Measurements from ENCODE around the gene CNOT8.
A peak's percentile ranks its signal among the peaks of the same experiment; 100 is the strongest.
"Not testable (repeated sequence)": the region's sequence is repeated elsewhere in the genome, so short reads cannot be mapped to it uniquely, and the experiment has no call there.

Gene CNOT8

DNA sequence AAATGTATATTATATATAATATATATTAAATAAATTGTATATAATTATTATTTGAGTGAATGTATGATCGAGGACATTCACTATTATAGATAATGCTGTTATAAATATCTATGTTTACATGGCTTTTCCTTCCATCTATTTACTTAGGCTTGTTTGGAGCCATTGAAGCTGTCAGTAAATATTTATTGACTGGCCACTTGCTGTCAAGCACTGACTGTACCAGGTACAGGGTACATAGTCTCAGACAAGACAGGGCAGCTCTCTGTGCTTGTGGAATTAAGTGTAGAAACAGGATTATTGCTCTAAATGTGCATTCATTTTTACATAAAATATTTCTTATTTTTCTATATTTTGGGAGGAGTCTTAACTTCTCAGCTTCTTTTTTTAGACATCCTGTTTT, 24.4 kb upstream of the CNOT8 start:
- DNase-seq (ENCODE audit: low read depth in 1 of 2, low spot score in 1 of 2), result no peak

GRCh38 chr5:154835701-154836052, 22.8 kb upstream of the CNOT8 start:
- DNase-seq (ENCODE audit: low read depth in 1 of 2, low spot score in 1 of 2), result not testable (repeated sequence)

DNA sequence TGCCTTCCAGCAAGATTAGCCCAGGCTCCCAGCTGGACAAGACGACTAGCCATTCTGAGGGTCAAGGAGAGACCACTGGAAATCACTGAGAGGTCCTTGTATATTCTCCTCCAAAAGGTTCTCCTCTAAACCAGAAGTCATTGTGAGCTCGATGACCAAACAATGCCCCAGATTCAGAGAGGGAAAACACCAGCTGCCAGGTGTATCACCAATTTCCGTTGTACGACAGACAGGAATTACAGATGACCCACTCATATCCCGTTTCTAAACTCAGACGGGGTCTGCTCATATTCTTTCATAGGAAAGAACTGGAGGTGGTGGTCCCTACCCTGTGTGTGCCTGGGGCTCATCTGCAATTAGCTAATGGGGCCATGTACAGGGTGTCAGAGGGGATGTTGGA, 22.2 kb upstream of the CNOT8 start:
- DNase-seq (ENCODE audit: low read depth in 1 of 2, low spot score in 1 of 2), result no peak

GRCh38 chr5:154837009-154837901, 21.2 kb upstream of the CNOT8 start:
- no peak for DNase-seq (ENCODE audit: low read depth in 1 of 2, low spot score in 1 of 2)

DNA sequence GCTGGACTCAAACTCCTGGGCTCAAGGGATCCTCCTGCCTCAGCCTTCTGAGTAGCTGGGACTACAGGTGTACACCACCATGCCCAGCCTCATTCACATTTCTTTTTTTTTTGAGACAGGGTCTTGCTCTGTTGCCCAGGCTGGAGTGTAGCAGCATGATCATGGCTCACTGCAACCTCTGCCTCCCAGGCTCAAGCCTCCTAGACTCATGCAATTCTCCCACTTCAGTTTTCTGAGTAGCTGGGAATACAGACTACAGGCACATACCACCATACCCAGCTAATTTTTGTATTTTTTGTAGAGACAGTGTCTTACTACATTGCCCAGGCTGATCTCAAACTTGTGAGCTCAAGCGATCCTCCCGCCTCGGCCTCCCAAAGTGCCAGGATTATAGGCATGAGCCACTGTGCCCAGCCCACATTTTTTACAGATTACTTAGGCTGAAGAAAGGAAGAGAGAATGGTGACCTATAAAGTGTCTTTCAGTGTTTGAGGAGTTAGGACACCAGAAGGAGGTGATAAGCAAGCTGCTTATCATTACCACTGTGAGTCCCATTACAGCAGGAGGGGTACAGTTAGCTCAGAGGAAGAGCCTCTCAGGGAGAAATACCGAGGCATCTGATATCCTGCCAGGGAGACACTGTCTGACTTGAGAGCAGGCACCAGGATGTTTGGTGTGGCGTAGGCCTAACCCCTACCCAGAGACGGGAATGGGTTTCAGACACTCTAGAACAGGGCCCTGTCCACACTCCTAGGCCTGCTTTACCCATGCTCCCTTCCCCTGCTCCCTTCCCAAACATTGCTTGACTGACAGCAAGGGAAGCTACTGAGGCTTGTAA, 17.8 kb upstream of the CNOT8 start:
- DNase-seq (ENCODE audit: low read depth in 1 of 2, low spot score in 1 of 2), result no peak

GRCh38 chr5:154841273-154841661, 17.2 kb upstream of the CNOT8 start:
- no peak for DNase-seq (ENCODE audit: low read depth in 1 of 2, low spot score in 1 of 2)

DNA sequence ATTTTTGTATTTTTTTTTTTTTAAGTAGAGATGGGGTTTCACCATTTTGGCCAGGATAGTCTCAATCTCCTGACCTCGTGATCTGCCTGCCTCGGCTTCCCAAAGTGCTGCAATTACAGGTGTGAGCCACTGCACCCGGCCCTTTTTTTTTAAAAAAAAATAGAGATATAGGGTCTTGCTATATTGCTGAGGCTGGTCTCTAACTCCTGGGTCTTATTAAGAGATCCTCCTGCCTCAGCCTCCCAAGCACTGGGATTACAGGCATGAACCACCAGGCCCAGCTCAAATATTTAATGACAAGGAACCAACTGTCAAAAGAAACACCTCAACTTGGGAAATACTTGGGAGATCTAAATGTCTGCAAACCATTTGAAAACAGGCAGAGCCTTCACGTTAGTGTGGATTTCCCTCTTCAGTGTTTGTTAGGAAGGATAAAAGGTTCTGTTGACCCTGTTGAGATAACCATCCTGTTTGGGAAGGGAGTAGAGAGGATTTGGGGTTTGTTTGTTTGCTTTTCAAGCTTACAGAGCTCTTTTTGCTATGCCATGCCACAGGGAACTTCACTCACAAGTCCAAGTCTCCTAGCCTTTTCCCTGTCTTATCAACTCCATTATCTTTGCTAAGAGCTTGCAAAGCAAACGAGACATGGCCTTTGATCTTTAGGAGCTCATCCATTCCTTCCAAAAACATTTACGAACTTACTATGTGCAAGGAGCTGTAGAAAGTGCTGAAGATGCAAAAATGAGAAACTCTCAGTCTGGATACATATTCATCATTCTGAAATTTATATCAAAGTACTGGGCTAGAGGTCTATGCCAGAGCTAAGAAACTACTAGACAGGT, 15.5 kb upstream of the CNOT8 start:
- no peak for DNase-seq (ENCODE audit: low read depth in 1 of 2, low spot score in 1 of 2)

DNA sequence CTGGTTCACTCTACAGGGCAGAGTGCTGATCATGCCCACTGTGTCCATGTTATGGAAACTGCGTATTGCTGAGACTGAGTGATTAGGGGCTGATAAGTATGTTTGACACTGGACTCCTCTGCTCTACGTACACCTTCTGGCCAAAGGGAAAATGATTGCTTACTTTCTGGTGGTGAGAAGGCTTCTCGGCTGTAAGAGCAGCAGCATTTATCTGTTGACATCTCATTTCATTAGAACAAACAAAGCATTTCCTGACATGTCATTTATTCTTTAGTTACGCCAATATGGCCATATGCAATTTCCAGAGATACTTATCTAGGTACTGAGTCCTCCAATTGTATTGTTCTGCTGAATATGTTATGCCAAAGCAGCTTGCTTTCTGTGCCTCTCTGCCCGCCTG, 13.6 kb upstream of the CNOT8 start:
- no peak for DNase-seq (ENCODE audit: low read depth in 1 of 2, low spot score in 1 of 2)

- DNase-seq (ENCODE audit: low read depth in 1 of 2, low spot score in 1 of 2), result no peak
Observed at GRCh38 chr5:154849264-154849785, 9.1 kb upstream of the CNOT8 start.

DNA sequence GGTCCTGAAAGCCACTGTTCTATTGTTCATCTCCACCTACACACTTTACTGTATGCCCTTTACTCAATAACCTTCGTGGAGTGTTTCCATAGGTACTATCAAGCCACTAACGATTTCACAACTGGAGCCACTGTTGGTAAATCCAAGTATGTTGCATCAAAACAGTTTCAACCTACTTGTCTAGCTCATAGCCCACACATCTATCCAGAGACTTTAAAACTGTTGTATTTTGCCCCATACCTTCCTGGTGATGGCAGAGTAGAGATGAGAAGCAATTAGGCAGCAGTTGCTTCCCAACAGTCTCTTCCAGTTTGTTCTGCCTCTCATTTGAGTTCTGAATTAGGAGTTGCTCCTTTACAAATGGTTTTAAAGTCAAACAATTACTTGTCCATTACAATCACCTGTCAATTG, 8.6 kb upstream of the CNOT8 start:
- no peak for DNase-seq (ENCODE audit: low read depth in 1 of 2, low spot score in 1 of 2)

- no peak for DNase-seq (ENCODE audit: low read depth in 1 of 2, low spot score in 1 of 2)
Observed at GRCh38 chr5:154850255-154851062, 8.0 kb upstream of the CNOT8 start, which contains the start of gene FAXDC2. TSS of gene FAXDC2 (minus strand) at chr5:154850603. CDS start at chr5:154838178, 12,425 bp downstream.

DNA sequence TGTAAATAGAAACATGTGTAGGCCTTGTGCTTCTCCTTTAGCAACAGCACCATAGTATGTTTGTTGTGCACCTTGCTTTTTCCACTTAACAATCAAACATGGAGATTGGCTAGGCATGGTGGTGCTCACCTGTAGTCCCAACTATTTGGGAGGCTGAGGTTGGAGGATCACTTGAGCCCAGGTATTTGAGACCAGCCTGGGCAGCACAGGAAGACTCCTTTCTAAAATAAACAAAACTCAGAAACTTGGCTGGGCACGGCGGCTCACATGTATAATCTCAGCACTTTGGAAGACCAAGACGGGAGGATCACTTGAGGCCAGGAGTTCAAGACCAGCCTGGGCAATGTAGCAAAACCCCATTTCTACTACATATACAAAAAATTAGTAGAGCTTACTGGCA, 7.1 kb upstream of the CNOT8 start:
- DNase-seq (ENCODE audit: low read depth in 1 of 2, low spot score in 1 of 2), result no peak

GRCh38 chr5:154857530-154858296, 714 bp upstream of the CNOT8 start:
- DNase-seq (ENCODE audit: low read depth in 1 of 2, low spot score in 1 of 2), result peak; percentile 70 to 73

DNA sequence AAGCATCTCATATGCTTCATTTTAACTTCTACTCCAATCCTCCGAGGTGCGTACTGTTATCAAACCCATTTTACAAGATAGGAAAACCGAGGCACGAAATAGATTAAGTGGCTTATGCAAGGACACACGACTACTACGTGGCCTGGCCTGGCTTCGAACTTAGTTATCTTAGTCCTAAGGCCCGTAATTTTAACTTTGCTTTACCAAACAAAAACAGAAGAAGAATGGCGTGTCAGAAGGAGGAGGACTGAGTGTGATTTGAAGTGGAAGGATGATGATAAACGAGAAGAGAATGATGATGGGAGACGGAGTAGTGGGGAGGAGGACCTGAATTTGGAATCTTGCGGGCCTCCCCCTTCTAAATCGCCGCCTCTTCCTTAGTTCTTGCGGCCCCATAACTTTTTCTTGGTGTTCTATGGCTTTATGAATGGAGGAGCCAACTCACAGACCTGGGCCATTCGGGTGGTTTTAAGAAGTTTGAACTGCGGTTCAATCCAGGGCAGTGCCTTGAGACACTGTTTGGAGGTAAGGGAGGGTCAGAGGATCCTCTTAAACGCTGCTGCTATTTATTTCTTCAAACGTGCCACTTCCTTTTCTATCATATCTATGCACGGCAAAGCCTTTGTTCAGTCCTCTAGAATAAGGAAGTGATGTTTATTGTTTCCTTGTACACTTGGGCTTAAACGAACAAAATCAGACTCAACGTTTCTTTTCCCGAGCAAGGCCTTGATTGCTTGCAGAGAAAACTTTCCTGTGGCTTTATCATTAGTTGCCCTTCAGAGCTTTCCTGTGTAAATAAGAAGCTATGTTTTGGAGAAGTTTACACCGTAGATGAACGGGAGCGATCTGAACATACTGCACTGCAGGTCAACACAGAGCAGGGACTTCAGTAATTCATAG, 795 bp downstream of the CNOT8 start:
- DNase-seq (ENCODE audit: low read depth in 1 of 2, low spot score in 1 of 2), result no peak

DNA sequence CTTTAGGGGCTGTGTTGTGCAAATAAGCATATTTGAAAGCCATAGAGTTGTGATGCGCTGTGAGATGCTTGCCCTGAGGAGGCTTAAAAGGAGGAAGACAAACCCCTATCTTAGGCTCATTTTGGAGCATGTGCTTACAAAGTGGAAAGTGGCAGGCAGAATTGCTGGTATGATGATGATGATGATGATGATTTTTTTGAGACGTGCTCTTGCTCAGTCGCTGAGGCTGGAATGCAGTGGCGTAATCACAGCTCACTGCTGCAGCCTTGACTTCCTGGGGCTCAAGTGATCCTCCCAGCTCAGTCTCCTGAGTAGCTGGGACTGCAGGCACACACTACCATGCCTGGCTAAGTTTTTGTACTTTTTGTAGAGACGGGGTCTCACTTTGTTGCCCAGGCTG, 1.7 kb downstream of the CNOT8 start:
- no peak for DNase-seq (ENCODE audit: low read depth in 1 of 2, low spot score in 1 of 2)

GRCh38 chr5:154860765-154861164, 2.3 kb downstream of the CNOT8 start:
- DNase-seq (ENCODE audit: low read depth in 1 of 2, low spot score in 1 of 2), result no peak

DNA sequence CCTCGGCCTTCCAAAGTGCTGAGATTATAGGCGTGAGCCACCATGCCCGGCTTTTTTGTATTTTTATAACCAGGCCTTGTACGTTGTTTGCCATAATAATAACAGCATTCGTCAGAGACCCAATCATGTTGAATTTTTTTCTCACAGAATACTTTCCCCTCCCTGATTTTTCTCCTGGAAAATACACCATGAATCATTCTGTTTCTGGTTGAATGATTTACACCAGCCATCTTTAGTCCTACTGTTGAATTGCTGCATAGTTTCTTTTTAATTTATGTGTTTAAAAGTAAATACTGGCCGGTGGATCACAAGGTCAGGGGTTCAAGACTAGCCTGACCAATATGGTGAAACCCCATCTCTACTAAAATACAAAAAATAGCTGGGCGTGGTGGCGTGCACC, 3.5 kb downstream of the CNOT8 start:
- no peak for DNase-seq (ENCODE audit: low read depth in 1 of 2, low spot score in 1 of 2)

DNA sequence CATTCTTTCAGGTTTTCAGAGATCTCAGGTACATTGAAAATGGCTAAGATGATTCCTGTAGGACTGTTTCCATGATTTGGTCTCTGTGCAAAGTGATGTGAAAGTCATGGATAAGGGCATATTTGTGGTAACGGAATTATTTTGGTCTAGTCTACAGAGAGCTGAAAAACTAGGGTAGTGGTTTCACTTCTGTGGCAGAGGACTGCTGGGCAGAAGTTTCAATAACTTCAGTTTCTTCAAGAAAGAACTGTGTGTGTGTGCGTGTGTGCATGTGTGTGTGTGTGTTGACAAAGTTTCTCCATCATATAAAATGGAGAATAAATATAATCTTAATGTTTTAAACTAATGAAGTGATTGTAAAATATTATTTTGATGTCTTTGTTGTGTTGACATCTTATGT, 4.3 kb downstream of the CNOT8 start:
- no peak for DNase-seq (ENCODE audit: low read depth in 1 of 2, low spot score in 1 of 2)

Data from activated T-helper 1 cell treated with anti-CD3 and anti-CD28 coated beads, Interleukin-2, amount 50 U/mL, for 16 hours (primary cell).